ENCODE results near the gene ABHD15. TPM values are rescaled to one million over a fixed set of nuclear protein-coding genes. Genes with fewer than 3 reads are reported as not detected.

Gene ABHD15
- polyA plus RNA-seq, 1 donor from 2014 or later = 0.21 TPM

- no peaks in the 10 kb centered on the region for H3K36me3 ChIP-seq (ENCODE audit: insufficient read depth, low read length)
- no peaks in the 10 kb centered on the region for H3K27me3 ChIP-seq (ENCODE audit: insufficient read depth, low read depth, low read length)
- no peak overlapping the region for H3K4me3 ChIP-seq (ENCODE audit: low read length)
- no peak overlapping the region for H3K9ac ChIP-seq (ENCODE audit: low read length)
- H3K9me3 ChIP-seq (ENCODE audit: low read length) = no peaks in the 10 kb centered on the region
- no peak for TF ChIP-seq POLR2AphosphoS5 (IDR thresholded peaks at IDR 0.05)
- TF ChIP-seq EZH2 (IDR thresholded peaks at IDR 0.05; ENCODE audit: borderline replicate concordance, insufficient read depth, low read length, poor library complexity, severe bottlenecking) = no peak
- no peak for TF ChIP-seq MXI1 (conservative IDR thresholded peaks at IDR 0.05; ENCODE audit: poor library complexity, severe bottlenecking)
- no peak for TF ChIP-seq REST (IDR thresholded peaks at IDR 0.05; ENCODE audit: borderline replicate concordance)
- TF ChIP-seq TAF1 (IDR thresholded peaks at IDR 0.05; ENCODE audit: low read depth) = no peak
- no peak for TF ChIP-seq CTCF (IDR thresholded peaks at IDR 0.05; ENCODE audit: poor library complexity, severe bottlenecking)
- TF ChIP-seq SMC3 (conservative IDR thresholded peaks at IDR 0.05; ENCODE audit: poor library complexity) = no peak
- no peak for TF ChIP-seq EP300 (conservative IDR thresholded peaks at IDR 0.05; ENCODE audit: poor library complexity, severe bottlenecking)
- TF ChIP-seq RAD21 (conservative IDR thresholded peaks at IDR 0.05) = no peak
- no peaks in the 10 kb centered on the region for H3K9me2 ChIP-seq (ENCODE audit: insufficient read depth, low read length)
- no peaks in the 10 kb centered on the region for H3F3A ChIP-seq (ENCODE audit: insufficient read depth, low read length, poor library complexity, severe bottlenecking)
- peaks cover 13% of the 10 kb centered on the region for H4K20me1 ChIP-seq (ENCODE audit: insufficient read depth)
- H3K79me2 ChIP-seq (replicated peaks; ENCODE audit: insufficient read depth, low read length) = peaks cover 30% of the 10 kb centered on the region
- no peak overlapping the region for H2AFZ ChIP-seq (ENCODE audit: low read depth, low read length)
- H3K4me2 ChIP-seq (ENCODE audit: low read length) = no peak overlapping the region
- H3K27ac ChIP-seq (ENCODE audit: low read length) = no peak overlapping the region
Measured at GRCh38 chr17:29583324-29584248, 16.7 kb upstream of the ABHD15 start.

GRCh38 chr17:29582772-29583171 is 15.9 kb upstream of the ABHD15 start:
- no peak overlapping the region for H3K4me2 ChIP-seq (ENCODE audit: low read length)
- no peaks in the 10 kb centered on the region for H3K36me3 ChIP-seq (ENCODE audit: insufficient read depth, low read length)
- H4K20me1 ChIP-seq (ENCODE audit: insufficient read depth) = peaks cover 6% of the 10 kb centered on the region
- H3K9me3 ChIP-seq (ENCODE audit: low read length) = no peaks in the 10 kb centered on the region
- no peak overlapping the region for H3K27ac ChIP-seq (ENCODE audit: low read length)
- H2AFZ ChIP-seq (ENCODE audit: low read depth, low read length) = no peak overlapping the region
- no peak for TF ChIP-seq SMC3 (conservative IDR thresholded peaks at IDR 0.05; ENCODE audit: poor library complexity)
- no peak for TF ChIP-seq EZH2 (IDR thresholded peaks at IDR 0.05; ENCODE audit: borderline replicate concordance, insufficient read depth, low read length, poor library complexity, severe bottlenecking)
- TF ChIP-seq CTCF (IDR thresholded peaks at IDR 0.05; ENCODE audit: poor library complexity, severe bottlenecking) = no peak
- no peak for TF ChIP-seq TAF1 (IDR thresholded peaks at IDR 0.05; ENCODE audit: low read depth)
- no peak for TF ChIP-seq POLR2AphosphoS5 (IDR thresholded peaks at IDR 0.05)
- no peak for TF ChIP-seq MXI1 (conservative IDR thresholded peaks at IDR 0.05; ENCODE audit: poor library complexity, severe bottlenecking)
- TF ChIP-seq EP300 (conservative IDR thresholded peaks at IDR 0.05; ENCODE audit: poor library complexity, severe bottlenecking) = no peak
- TF ChIP-seq REST (IDR thresholded peaks at IDR 0.05; ENCODE audit: borderline replicate concordance) = no peak
- no peak for TF ChIP-seq RAD21 (conservative IDR thresholded peaks at IDR 0.05)
- peaks cover 22% of the 10 kb centered on the region for H3K79me2 ChIP-seq (replicated peaks; ENCODE audit: insufficient read depth, low read length)
- no peaks in the 10 kb centered on the region for H3F3A ChIP-seq (ENCODE audit: insufficient read depth, low read length, poor library complexity, severe bottlenecking)
- H3K27me3 ChIP-seq (ENCODE audit: insufficient read depth, low read depth, low read length) = no peaks in the 10 kb centered on the region
- H3K4me3 ChIP-seq (ENCODE audit: low read length) = no peak overlapping the region
- H3K9me2 ChIP-seq (ENCODE audit: insufficient read depth, low read length) = no peaks in the 10 kb centered on the region
- H3K9ac ChIP-seq (ENCODE audit: low read length) = no peak overlapping the region
